Activated CD4-positive, alpha-beta T cell treated with anti-CD3 and anti-CD28 coated beads for 36 hours (primary cell): ENCODE data around the gene OTP. TPM values are rescaled to one million over a fixed set of nuclear protein-coding genes. Genes with fewer than 3 reads are reported as not detected.

Experiments used
- ATAC-seq: fragments of 200-7000 bp; cut with Tn5 transposase; one replicate; pipeline ENCODE4 v1.10.0; 2021; ENCODE audit warnings: mild to moderate bottlenecking, moderate library complexity
- CTCF ChIA-PET: fragments of 350-600 bp; sonication (Branson Sonifier 250); formaldehyde crosslinking; loops from one replicate; lab custom pipeline; 2021; ENCODE audit warnings: antibody characterized with exemption; lab: Charles Lee
- POLR2A ChIA-PET: fragments of 350-600 bp; sonication (Branson Sonifier 250); formaldehyde crosslinking; loops from one replicate; lab custom pipeline; 2021; ENCODE audit warnings: antibody characterized with exemption, inconsistent platforms; lab: Charles Lee
- DNase-seq: peaks from one replicate; pipeline ENCODE4 v3.0.0-alpha.2; 2020
- H3K27ac Mint-ChIP-seq: one replicate; pipeline ENCODE4 v1.8.0; 2021; ENCODE audit warnings: mixed read lengths
- H3K27me3 Mint-ChIP-seq: one replicate; pipeline ENCODE4 v1.8.0; 2021; ENCODE audit warnings: mixed read lengths
- H3K36me3 Mint-ChIP-seq: one replicate; pipeline ENCODE4 v1.8.0; 2021; ENCODE audit warnings: low read depth, mixed read lengths
- H3K4me1 Mint-ChIP-seq: one replicate; pipeline ENCODE4 v1.8.0; 2021; ENCODE audit warnings: mixed read lengths
- H3K4me3 Mint-ChIP-seq: one replicate; pipeline ENCODE4 v1.8.0; 2021; ENCODE audit warnings: mild to moderate bottlenecking, moderate library complexity, mixed read lengths
- H3K9me3 Mint-ChIP-seq: one replicate; pipeline ENCODE4 v1.8.0; 2021; ENCODE audit warnings: low read depth, mixed read lengths
- intact Hi-C, 2 experiments: fragments of 100-400 bp; cut with DNase I in 1 of 2; cut with micrococcal nuclease in 1 of 2; formaldehyde crosslinking; loops; one replicate each; pipeline versions ENCODE4 v1.14.2 to v1.15.1; 2022 to 2024; cut with DNase I, micrococcal nuclease
- total RNA-seq, 2 experiments: library from RNA; stranded (reverse); gene quantifications; one replicate each; pipeline ENCODE4 v1.2.3, GENCODE V29; 2021

Gene OTP
- total RNA-seq, 2 experiments from 2014 or later: not detected

GRCh38 chr5:77645995-77646639 lies 7.6 kb upstream of the OTP start:
- ChIA-PET POLR2A (no interaction called here), CTCF (interaction anchor here (0.5 to 1.5 kb wide), 6 partner anchors 8 to 203 kb away, joined by 3 to 5 read pairs (median 3); partner anchors contain the start of gene OTP)
- Mint-ChIP-seq H3K4me1 (peaks cover 15% of the 10 kb centered on the region), H3K4me3 (no peak overlapping the region), H3K27me3 (peaks cover 67% of the 10 kb centered on the region), H3K36me3 (no peaks in the 10 kb centered on the region), H3K27ac (no peak overlapping the region), H3K9me3 (peaks cover under 1% of the 10 kb centered on the region)
- DNase-seq (no peak), ATAC-seq (no peak)
- intact Hi-C loops: loop anchor here (5.0 to 10.0 kb wide), 3 partner anchors 129 to 516 kb away; partner anchors contain the start of gene TBCA (in 1 of the 2)

GRCh38 chr5:77645158-77645994 lies 6.9 kb upstream of the OTP start:
- H3K36me3 Mint-ChIP-seq: no peaks in the 10 kb centered on the region
- DNase-seq (peak; percentile 61), ATAC-seq (peak; percentile 57)
- H3K4me3 Mint-ChIP-seq: peak overlapping the region; percentile 50
- H3K4me1 Mint-ChIP-seq: peaks cover 19% of the 10 kb centered on the region
- H3K27ac Mint-ChIP-seq: no peak overlapping the region
- H3K27me3 Mint-ChIP-seq: peaks cover 74% of the 10 kb centered on the region
- intact Hi-C loops: loop anchor here (5.0 to 10.0 kb wide), 3 partner anchors 129 to 517 kb away; partner anchors contain the start of gene TBCA (in 1 of the 2)
- ChIA-PET POLR2A (no interaction called here), CTCF (interaction anchor here (0.5 kb wide), 1 partner anchor 204 kb away, joined by 3 read pairs; no protein-coding TSS in a partner anchor)
- peaks cover 2% of the 10 kb centered on the region for H3K9me3 Mint-ChIP-seq

GRCh38 chr5:77644371-77645157 lies 6.1 kb upstream of the OTP start:
- peaks cover 74% of the 10 kb centered on the region for H3K27me3 Mint-ChIP-seq
- intact Hi-C loops: loop anchor here (5.0 to 10.0 kb wide), 4 partner anchors 130 to 518 kb away; partner anchors contain the start of gene TBCA (in 1 of the 2)
- ChIA-PET POLR2A (no interaction called here), CTCF (no interaction called here)
- peaks cover 2% of the 10 kb centered on the region for H3K9me3 Mint-ChIP-seq
- peaks cover 21% of the 10 kb centered on the region for H3K4me1 Mint-ChIP-seq
- no peaks in the 10 kb centered on the region for H3K36me3 Mint-ChIP-seq
- peak overlapping the region; percentile 50 for H3K4me3 Mint-ChIP-seq
- H3K27ac Mint-ChIP-seq: no peak overlapping the region
- ATAC-seq (no peak), DNase-seq (peak; percentile 7)

- Mint-ChIP-seq H3K36me3 (no peaks in the 10 kb centered on the region), H3K9me3 (peaks cover 2% of the 10 kb centered on the region), H3K4me1 (peaks cover 25% of the 10 kb centered on the region), H3K27me3 (peaks cover 76% of the 10 kb centered on the region), H3K27ac (no peak overlapping the region), H3K4me3 (peak overlapping the region; percentile 32)
- DNase-seq (peak; percentile 10), ATAC-seq (no peak)
- CTCF ChIA-PET: interaction anchor here (0.7 to 1.3 kb wide), 2 partner anchors 19 to 21 kb away, joined by 3 read pairs; no protein-coding TSS in a partner anchor
- POLR2A ChIA-PET: interaction anchor here (0.7 kb wide), 1 partner anchor 407 kb away, joined by 6 read pairs; no protein-coding TSS in a partner anchor
- intact Hi-C loops: loop anchor here (2.0 to 10.0 kb wide), 4 partner anchors 17 to 329 kb away; partner anchors contain the start of gene TBCA (in 1 of the 2)
Observed at GRCh38 chr5:77643654-77644370, 5.3 kb upstream of the OTP start.

GRCh38 chr5:77642738-77643653 lies 4.5 kb upstream of the OTP start:
- intact Hi-C loops: loop anchor here (2.0 to 10.0 kb wide), 4 partner anchors 16 to 330 kb away; partner anchors contain the start of gene TBCA (in 1 of the 2)
- peaks cover 70% of the 10 kb centered on the region for H3K27me3 Mint-ChIP-seq
- no peak for DNase-seq

GRCh38 chr5:77641963-77642737 lies 3.6 kb upstream of the OTP start:
- Mint-ChIP-seq H3K36me3 (no peaks in the 10 kb centered on the region), H3K4me1 (peaks cover 33% of the 10 kb centered on the region), H3K27me3 (peaks cover 75% of the 10 kb centered on the region), H3K4me3 (no peak overlapping the region), H3K27ac (no peak overlapping the region), H3K9me3 (peaks cover 2% of the 10 kb centered on the region)
- no peak for ATAC-seq
- intact Hi-C loops: loop anchor here (1.0 to 10.0 kb wide), 5 partner anchors 12 to 331 kb away; partner anchors contain the start of gene TBCA (in 1 of the 2)
- POLR2A ChIA-PET: no interaction called here
- DNase-seq: no peak
- CTCF ChIA-PET: interaction anchor here (1.2 kb wide), 1 partner anchor 12 kb away, joined by 4 read pairs; no protein-coding TSS in a partner anchor

More at GRCh38 chr5:77642738-77643653, 4.5 kb upstream of the OTP start:
- H3K36me3 Mint-ChIP-seq: no peaks in the 10 kb centered on the region
- no peak for ATAC-seq
- peak overlapping the region; percentile 32 for H3K4me3 Mint-ChIP-seq
- CTCF ChIA-PET: interaction anchor here (0.7 to 1.3 kb wide), 2 partner anchors 19 to 20 kb away, joined by 3 read pairs; no protein-coding TSS in a partner anchor
- POLR2A ChIA-PET: interaction anchor here (0.7 kb wide), 1 partner anchor 408 kb away, joined by 6 read pairs; no protein-coding TSS in a partner anchor
- peaks cover 2% of the 10 kb centered on the region for H3K9me3 Mint-ChIP-seq
- no peak overlapping the region for H3K27ac Mint-ChIP-seq
- peaks cover 25% of the 10 kb centered on the region for H3K4me1 Mint-ChIP-seq

- H3K9me3 Mint-ChIP-seq: peaks cover 2% of the 10 kb centered on the region
- peaks cover 74% of the 10 kb centered on the region for H3K27me3 Mint-ChIP-seq
- H3K27ac Mint-ChIP-seq: no peak overlapping the region
- DNase-seq (peak; percentile 6), ATAC-seq (no peak)
- intact Hi-C loops: loop anchor here (1.0 to 10.0 kb wide), 3 partner anchors 11 to 206 kb away; partner anchors contain the start of gene TBCA (in 1 of the 2)
- peaks cover 33% of the 10 kb centered on the region for H3K4me1 Mint-ChIP-seq
- H3K4me3 Mint-ChIP-seq: no peak overlapping the region
- CTCF ChIA-PET: interaction anchor here (1.2 kb wide), 1 partner anchor 11 kb away, joined by 4 read pairs; no protein-coding TSS in a partner anchor
- POLR2A ChIA-PET: no interaction called here
- no peaks in the 10 kb centered on the region for H3K36me3 Mint-ChIP-seq
Observed at GRCh38 chr5:77641397-77641943, 3.0 kb upstream of the OTP start.

- peaks cover 75% of the 10 kb centered on the region for H3K27me3 Mint-ChIP-seq
- no peaks in the 10 kb centered on the region for H3K36me3 Mint-ChIP-seq
- ChIA-PET CTCF (interaction anchor here (1.2 kb wide), 1 partner anchor 10 kb away, joined by 4 read pairs; no protein-coding TSS in a partner anchor), POLR2A (no interaction called here)
- intact Hi-C loops: loop anchor here (1.0 to 10.0 kb wide), 3 partner anchors 10 to 207 kb away; partner anchors contain the start of gene TBCA (in 1 of the 2)
- H3K4me1 Mint-ChIP-seq: peaks cover 36% of the 10 kb centered on the region
- H3K4me3 Mint-ChIP-seq: no peak overlapping the region
- DNase-seq (no peak), ATAC-seq (no peak)
- H3K27ac Mint-ChIP-seq: no peak overlapping the region
- peaks cover 2% of the 10 kb centered on the region for H3K9me3 Mint-ChIP-seq
Observed at GRCh38 chr5:77640589-77641396, 2.3 kb upstream of the OTP start.
